ENCODE measurements around the gene MEN1.

- TF ChIP-seq CTCF (IDR thresholded peaks at IDR 0.05): no peak
- TF ChIP-seq ZFX (IDR thresholded peaks at IDR 0.05; ENCODE audit: borderline replicate concordance): no peak
Observed at GRCh38 chr11:64826062-64826461, 15.7 kb upstream of the MEN1 start.
